BE2C (cell line): ENCODE data around the gene ZNF560.
A peak's percentile ranks its signal among the peaks of the same experiment; 100 is the strongest.

Experiments used
- DNase-seq: peaks from one replicate; pipeline ENCODE4 v3.0.0-alpha.2; 2020
- H3K27me3 ChIP-seq: fragments of 250-450 bp; sonication (Bioruptor Pico); 2 replicates; pipeline ENCODE4 v1.5.1; 2020; ENCODE audit warnings: mild to moderate bottlenecking
- H3K36me3 ChIP-seq: fragments of 250-450 bp; sonication (Bioruptor Pico); 2 replicates; pipeline ENCODE4 v1.5.1; 2020; ENCODE audit warnings: mild to moderate bottlenecking
- H3K4me1 ChIP-seq: fragments of 250-450 bp; sonication (Bioruptor Pico); 2 replicates; pipeline ENCODE4 v1.5.1; 2020
- H3K4me3 ChIP-seq: 2 replicates; pipeline ENCODE4 v1.5.1; 2011; ENCODE audit warnings: low read depth, low read length
- H3K9me3 ChIP-seq: fragments of 250-450 bp; sonication (Bioruptor Pico); 2 replicates; pipeline ENCODE4 v1.5.1; 2020
- CTCF ChIP-seq: IDR thresholded peaks from 2 replicates; pipeline ENCODE4 v1.5.1; 2012; ENCODE audit warnings: mild to moderate bottlenecking, low read depth, low read length

Gene ZNF560

GRCh38 chr19:9487016-9487415, 11.4 kb downstream of the ZNF560 start:
- Histone ChIP-seq H3K27me3 (no peaks in the 10 kb centered on the region), H3K36me3 (peaks cover 6% of the 10 kb centered on the region; the same call in 1 of the 2 replicates), H3K9me3 (no peaks in the 10 kb centered on the region), H3K4me3 (no peak overlapping the region), H3K4me1 (no peaks in the 10 kb centered on the region)
- DNase-seq = no peak
- no peak for TF ChIP-seq CTCF

- H3K36me3 ChIP-seq = peaks cover 6% of the 10 kb centered on the region; the same call in 1 of the 2 replicates
- no peak for TF ChIP-seq CTCF
- no peak overlapping the region for H3K4me3 ChIP-seq
- no peaks in the 10 kb centered on the region for H3K4me1 ChIP-seq
- no peak for DNase-seq
- no peaks in the 10 kb centered on the region for H3K27me3 ChIP-seq
- H3K9me3 ChIP-seq = no peaks in the 10 kb centered on the region
Observed at GRCh38 chr19:9485140-9485539, 13.3 kb downstream of the ZNF560 start.

- no peak for TF ChIP-seq CTCF
- H3K4me1 ChIP-seq = no peaks in the 10 kb centered on the region
- H3K27me3 ChIP-seq = no peaks in the 10 kb centered on the region
- peaks cover 17% of the 10 kb centered on the region for H3K36me3 ChIP-seq
- no peaks in the 10 kb centered on the region; the same call in 1 of the 2 replicates for H3K9me3 ChIP-seq
- H3K4me3 ChIP-seq = no peak overlapping the region
- DNase-seq = no peak
Observed at GRCh38 chr19:9474975-9475374, 23.4 kb downstream of the ZNF560 start.

- no peak for DNase-seq
- Histone ChIP-seq H3K4me1 (no peaks in the 10 kb centered on the region), H3K4me3 (no peak overlapping the region), H3K9me3 (peaks cover 6% of the 10 kb centered on the region), H3K27me3 (no peaks in the 10 kb centered on the region), H3K36me3 (peaks cover 11% of the 10 kb centered on the region)
- TF ChIP-seq CTCF = no peak
Observed at GRCh38 chr19:9467161-9467560, 31.3 kb downstream of the ZNF560 start.

- Histone ChIP-seq H3K4me1 (no peaks in the 10 kb centered on the region), H3K9me3 (no peaks in the 10 kb centered on the region), H3K27me3 (no peaks in the 10 kb centered on the region), H3K4me3 (no peak overlapping the region), H3K36me3 (no peaks in the 10 kb centered on the region; the same call in 1 of the 2 replicates)
- no peak for TF ChIP-seq CTCF
- no peak for DNase-seq
Observed at GRCh38 chr19:9461938-9462337, 36.5 kb downstream of the ZNF560 start.

GRCh38 chr19:9456018-9456689, 42.3 kb downstream of the ZNF560 start:
- Histone ChIP-seq H3K9me3 (no peaks in the 10 kb centered on the region), H3K27me3 (no peaks in the 10 kb centered on the region), H3K4me1 (no peaks in the 10 kb centered on the region), H3K4me3 (peak overlapping the region; percentile 11; the same call in 1 of the 2 replicates), H3K36me3 (no peaks in the 10 kb centered on the region)
- no peak for TF ChIP-seq CTCF
- no peak for DNase-seq
